NT2/D1 (cell line): ENCODE measurements around the gene SRXN1.
"Not testable (repeated sequence)": the region's sequence is repeated elsewhere in the genome, so short reads cannot be mapped to it uniquely, and the experiment has no call there.

ENCODE experiments used
- YY1 ChIP-seq: IDR thresholded peaks from 2 replicates; pipeline ENCODE4 v1.6.1; 2011; ENCODE audit not compliant: insufficient read length, insufficient read depth
- ZNF274 ChIP-seq: IDR thresholded peaks from 2 replicates; pipeline ENCODE4 v1.6.1; 2011; ENCODE audit warnings: mild to moderate bottlenecking, low read depth, low read length

DNA sequence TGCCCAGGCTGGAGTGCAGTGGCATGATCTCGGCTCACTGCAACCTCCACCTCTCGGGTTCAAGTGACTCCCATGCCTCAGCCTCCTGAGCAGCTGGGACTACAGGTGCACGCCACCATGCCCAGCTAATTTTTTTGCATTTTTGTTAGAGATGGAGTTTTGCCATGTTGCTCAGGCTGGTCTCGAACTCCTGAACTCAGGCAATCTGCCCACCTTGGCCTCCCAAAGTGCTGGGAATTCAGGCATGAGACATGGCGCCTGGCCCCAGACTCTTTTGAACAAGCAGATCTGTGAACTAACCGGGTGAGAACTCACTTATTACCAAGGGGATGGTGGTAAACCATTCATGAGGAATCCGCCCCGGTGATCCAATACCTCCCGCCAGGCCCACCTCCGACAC lies 40.8 kb upstream of the SRXN1 start:
- TF ChIP-seq ZNF274, YY1: not testable (repeated sequence)
